ENCODE results near the gene LSAMP.

Gene LSAMP

GRCh38 chr3:116314476-116314875 lies 130.8 kb downstream of the LSAMP start:
- Histone ChIP-seq H3K4me3 (replicated peaks; ENCODE audit: low read depth, low read length) (no peak overlapping the region), H3K27me3 (replicated peaks; ENCODE audit: control insufficient read depth, insufficient read depth, low read length) (no peaks in the 10 kb centered on the region), H3K36me3 (ENCODE audit: control insufficient read depth, insufficient read depth, low read length) (no peaks in the 10 kb centered on the region)
- DNase-seq (ENCODE audit: extremely low read depth, insufficient read length), result no peak
- no peak for TF ChIP-seq CTCF (IDR thresholded peaks at IDR 0.05; ENCODE audit: insufficient read depth, low read length, poor library complexity, severe bottlenecking)

GRCh38 chr3:116306720-116307119 lies 138.6 kb downstream of the LSAMP start:
- no peak for TF ChIP-seq CTCF (IDR thresholded peaks at IDR 0.05; ENCODE audit: insufficient read depth, low read length, poor library complexity, severe bottlenecking)
- no peak for DNase-seq (ENCODE audit: extremely low read depth, insufficient read length)
- H3K4me3 ChIP-seq (replicated peaks; ENCODE audit: low read depth, low read length), result no peak overlapping the region

GRCh38 chr3:116306149-116306548 lies 139.1 kb downstream of the LSAMP start:
- no peak for TF ChIP-seq CTCF (IDR thresholded peaks at IDR 0.05; ENCODE audit: insufficient read depth, low read length, poor library complexity, severe bottlenecking)
- Histone ChIP-seq H3K36me3 (ENCODE audit: control insufficient read depth, insufficient read depth, low read length) (no peaks in the 10 kb centered on the region), H3K4me3 (replicated peaks; ENCODE audit: low read depth, low read length) (no peak overlapping the region), H3K27me3 (replicated peaks; ENCODE audit: control insufficient read depth, insufficient read depth, low read length) (no peaks in the 10 kb centered on the region)
- no peak for DNase-seq (ENCODE audit: extremely low read depth, insufficient read length)

More at GRCh38 chr3:116306720-116307119, 138.6 kb downstream of the LSAMP start:
- Histone ChIP-seq H3K27me3 (replicated peaks; ENCODE audit: control insufficient read depth, insufficient read depth, low read length) (no peaks in the 10 kb centered on the region), H3K36me3 (ENCODE audit: control insufficient read depth, insufficient read depth, low read length) (no peaks in the 10 kb centered on the region)

GRCh38 chr3:116302087-116302747 lies 143.1 kb downstream of the LSAMP start:
- DNase-seq (ENCODE audit: extremely low read depth, insufficient read length), result no peak
- no peak for TF ChIP-seq CTCF (IDR thresholded peaks at IDR 0.05; ENCODE audit: insufficient read depth, low read length, poor library complexity, severe bottlenecking)
- no peaks in the 10 kb centered on the region for H3K36me3 ChIP-seq (ENCODE audit: control insufficient read depth, insufficient read depth, low read length)
- no peaks in the 10 kb centered on the region for H3K27me3 ChIP-seq (replicated peaks; ENCODE audit: control insufficient read depth, insufficient read depth, low read length)
- no peak overlapping the region for H3K4me3 ChIP-seq (replicated peaks; ENCODE audit: low read depth, low read length)

- no peak overlapping the region for H3K4me3 ChIP-seq (replicated peaks; ENCODE audit: low read depth, low read length)
- no peak for DNase-seq (ENCODE audit: extremely low read depth, insufficient read length)
- H3K36me3 ChIP-seq (ENCODE audit: control insufficient read depth, insufficient read depth, low read length), result no peaks in the 10 kb centered on the region
- no peak for TF ChIP-seq CTCF (IDR thresholded peaks at IDR 0.05; ENCODE audit: insufficient read depth, low read length, poor library complexity, severe bottlenecking)
- H3K27me3 ChIP-seq (replicated peaks; ENCODE audit: control insufficient read depth, insufficient read depth, low read length), result no peaks in the 10 kb centered on the region
These were observed 143.9 kb downstream of the LSAMP start for GRCh38 chr3:116301422-116301821.

- Histone ChIP-seq H3K36me3 (ENCODE audit: control insufficient read depth, insufficient read depth, low read length) (no peaks in the 10 kb centered on the region), H3K27me3 (replicated peaks; ENCODE audit: control insufficient read depth, insufficient read depth, low read length) (no peaks in the 10 kb centered on the region), H3K4me3 (replicated peaks; ENCODE audit: low read depth, low read length) (no peak overlapping the region)
- TF ChIP-seq CTCF (IDR thresholded peaks at IDR 0.05; ENCODE audit: insufficient read depth, low read length, poor library complexity, severe bottlenecking), result no peak
- no peak for DNase-seq (ENCODE audit: extremely low read depth, insufficient read length)
These were observed 145.1 kb downstream of the LSAMP start for GRCh38 chr3:116300226-116300625.

Measured in GM06990 (cell line).